GM19324 (cell line): ENCODE measurements around the gene AKT1.

Experiments used
- ATAC-seq: cut with Tn5 transposase; IDR thresholded peaks from one replicate; pipeline ENCODE4 v1.9.1; 2021; ENCODE audit warnings: mild to moderate bottlenecking, moderate library complexity; ENCODE audit not compliant: unreplicated experiment, low FRiP score

The AKT1 gene

GRCh38 chr14:104774453-104775072, 21.0 kb downstream of the AKT1 start:
- no peak for ATAC-seq

GRCh38 chr14:104773505-104774452, 21.8 kb downstream of the AKT1 start:
- ATAC-seq: no peak

- no peak for ATAC-seq
These were observed 22.6 kb downstream of the AKT1 start for GRCh38 chr14:104772707-104773504.

GRCh38 chr14:104771918-104772706, 23.4 kb downstream of the AKT1 start:
- no peak for ATAC-seq

- no peak for ATAC-seq
These were observed 24.2 kb downstream of the AKT1 start for GRCh38 chr14:104771374-104771773.

GRCh38 chr14:104770851-104771272, 24.7 kb downstream of the AKT1 start:
- ATAC-seq: no peak

GRCh38 chr14:104770072-104770579, 25.4 kb downstream of the AKT1 start:
- ATAC-seq: no peak

GRCh38 chr14:104769324-104770071, 26.1 kb downstream of the AKT1 start:
- ATAC-seq: no peak

GRCh38 chr14:104768437-104769323, 26.9 kb downstream of the AKT1 start:
- ATAC-seq: peak; percentile 50

GRCh38 chr14:104767634-104767918, 28.0 kb downstream of the AKT1 start:
- ATAC-seq: no peak

- ATAC-seq: no peak
These were observed 28.5 kb downstream of the AKT1 start for GRCh38 chr14:104766863-104767633.

GRCh38 chr14:104766256-104766862, 29.2 kb downstream of the AKT1 start:
- no peak for ATAC-seq

- ATAC-seq: no peak
These were observed 30.0 kb downstream of the AKT1 start for GRCh38 chr14:104765517-104765916.

- ATAC-seq: no peak
These were observed 36.3 kb downstream of the AKT1 start for GRCh38 chr14:104758981-104759969.

GRCh38 chr14:104757681-104758392, 37.7 kb downstream of the AKT1 start:
- ATAC-seq: no peak

GRCh38 chr14:104757238-104757585, 38.3 kb downstream of the AKT1 start:
- ATAC-seq: no peak
